ENCODE results near the gene TP53TG3F.
"Not testable (repeated sequence)": the region's sequence is repeated elsewhere in the genome, so short reads cannot be mapped to it uniquely, and the experiment has no call there.

The TP53TG3F gene

GRCh38 chr16:33459312-33459711 is at the start of gene TP53TG3F:
TSS of gene TP53TG3F (plus strand) at chr16:33459612. CDS start at chr16:33459680, 68 bp downstream.
- DNase-seq (ENCODE audit: low spot score); in situ Hi-C loops (cut with MboI; ENCODE audit: low pct_unique_long_range_greater_than_20kb, low sequenced_read_pairs, unreplicated experiment): not testable (repeated sequence)

GRCh38 chr16:33491611-33492010 is 32.2 kb downstream of the TP53TG3F start:
- DNase-seq (ENCODE audit: low spot score), result not testable (repeated sequence)

DNA sequence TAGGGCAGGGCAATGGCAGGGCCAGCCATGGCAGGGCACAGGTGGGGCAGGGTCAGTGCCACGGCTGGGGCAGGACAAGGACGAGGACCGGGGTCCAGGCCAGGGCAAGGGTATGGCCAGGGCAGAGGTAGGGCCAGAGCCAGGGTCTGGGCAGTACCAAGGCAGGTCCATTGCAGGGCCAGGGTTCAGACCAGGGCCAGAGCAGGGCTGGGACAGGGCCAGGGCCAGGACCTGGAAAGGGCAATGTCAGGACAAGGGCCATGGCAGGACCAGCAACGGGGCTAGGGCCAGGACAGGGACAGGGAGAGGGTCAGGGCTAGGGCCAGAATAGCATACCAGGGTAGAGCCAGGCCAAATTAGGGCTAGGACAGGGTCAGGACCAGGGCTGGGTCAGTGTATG is 47.8 kb downstream of the TP53TG3F start:
- DNase-seq (ENCODE audit: low spot score); in situ Hi-C loops (cut with MboI; ENCODE audit: low pct_unique_long_range_greater_than_20kb, low sequenced_read_pairs, unreplicated experiment): not testable (repeated sequence)

More at GRCh38 chr16:33491611-33492010, 32.2 kb downstream of the TP53TG3F start:
- in situ Hi-C loops (cut with MboI; ENCODE audit: low pct_unique_long_range_greater_than_20kb, low sequenced_read_pairs, unreplicated experiment), result not testable (repeated sequence)

GRCh38 chr16:33509070-33509469 is 49.7 kb downstream of the TP53TG3F start:
- in situ Hi-C loops (cut with MboI; ENCODE audit: low pct_unique_long_range_greater_than_20kb, low sequenced_read_pairs, unreplicated experiment); DNase-seq (ENCODE audit: low spot score): not testable (repeated sequence)

GRCh38 chr16:33509906-33510305 is 50.5 kb downstream of the TP53TG3F start:
- in situ Hi-C loops (cut with MboI; ENCODE audit: low pct_unique_long_range_greater_than_20kb, low sequenced_read_pairs, unreplicated experiment); DNase-seq (ENCODE audit: low spot score): not testable (repeated sequence)

Measured in GM13977 (cell line).